PC-9 (cell line): ENCODE results near the gene NAB2. TPM values are rescaled to one million over a fixed set of nuclear protein-coding genes. Genes with fewer than 3 reads are reported as not detected.
"Not testable (repeated sequence)": the region's sequence is repeated elsewhere in the genome, so short reads cannot be mapped to it uniquely, and the experiment has no call there.

Experiments used
- BruUV-seq: library from RNA; stranded (reverse); fragments of 400-500 nt; replicated peaks from 2 replicates; lab custom pipeline; 2021; lab: Mats Ljungman, UMichigan
- CTCF ChIA-PET: fragments of 300-600 bp; sonication (Branson Sonifier 250); formaldehyde crosslinking; loops from one replicate; lab custom pipeline; 2022; ENCODE audit warnings: antibody characterized with exemption; lab: Charles Lee
- POLR2A ChIA-PET: fragments of 300-600 bp; sonication (Branson Sonifier 250); formaldehyde crosslinking; loops from one replicate; lab custom pipeline; 2022; ENCODE audit warnings: antibody characterized with exemption; ENCODE audit not compliant: unreplicated experiment; lab: Charles Lee
- DNase-seq, 2 experiments: peaks; one replicate each; pipeline versions ENCODE4 v3.0.0 to v3.0.0-alpha.2; 2015 to 2022; ENCODE audit warnings: mixed read lengths in 1 of 2
- H2AFZ ChIP-seq: fragments of 200-600 bp; sonication (generic); 2 replicates; pipeline ENCODE4 v1.8.1; 2017; ENCODE audit warnings: antibody characterized with exemption
- H3F3A ChIP-seq: fragments of 200-600 bp; sonication (generic); 2 replicates; pipeline ENCODE4 v1.8.1; 2017; ENCODE audit warnings: antibody characterized with exemption, mild to moderate bottlenecking, low read depth; ENCODE audit not compliant: insufficient read depth
- H3K27ac ChIP-seq: fragments of 200-600 bp; sonication (generic); 2 replicates; pipeline ENCODE4 v1.6.1; 2016; ENCODE audit warnings: mixed run types
- H3K27me3 ChIP-seq: fragments of 200-600 bp; sonication (generic); 2 replicates; pipeline ENCODE4 v1.6.1; 2016; ENCODE audit warnings: low read depth, mixed run types; ENCODE audit not compliant: insufficient read depth
- H3K36me3 ChIP-seq: fragments of 200-600 bp; sonication (generic); 2 replicates; pipeline ENCODE4 v1.6.1; 2016; ENCODE audit warnings: low read depth, mixed run types
- H3K4me1 ChIP-seq: fragments of 200-600 bp; sonication (generic); replicated peaks from 2 replicates; pipeline ENCODE4 v1.6.1; 2016; ENCODE audit warnings: mixed run types; ENCODE audit not compliant: insufficient read depth
- H3K4me2 ChIP-seq: fragments of 200-600 bp; sonication (generic); 2 replicates; pipeline ENCODE4 v1.6.1; 2017; ENCODE audit warnings: mixed run types
- H3K4me3 ChIP-seq: fragments of 200-600 bp; sonication (generic); 2 replicates; pipeline ENCODE4 v1.6.1; 2016; ENCODE audit warnings: mixed run types
- H3K79me2 ChIP-seq: fragments of 200-600 bp; sonication (generic); 2 replicates; pipeline ENCODE4 v1.6.1; 2017; ENCODE audit warnings: low read depth, mixed run types
- H3K9me2 ChIP-seq: fragments of 200-600 bp; sonication (generic); 2 replicates; pipeline ENCODE4 v1.8.1; 2017; ENCODE audit warnings: mild to moderate bottlenecking; ENCODE audit not compliant: insufficient read depth
- H3K9me3 ChIP-seq: fragments of 200-600 bp; sonication (generic); 2 replicates; pipeline ENCODE4 v1.8.1; 2016; ENCODE audit warnings: low read depth; ENCODE audit not compliant: insufficient read depth
- H4K20me1 ChIP-seq: fragments of 200-600 bp; sonication (generic); 2 replicates; pipeline ENCODE4 v1.8.1; 2017; ENCODE audit not compliant: insufficient read depth
- CTCF ChIP-seq: fragments of 200-600 bp; sonication (generic); conservative IDR thresholded peaks from 2 replicates; pipeline ENCODE4 v1.6.1; 2017; ENCODE audit warnings: mixed run types, antibody characterized with exemption, mild to moderate bottlenecking, moderate library complexity
- EZH2 ChIP-seq: fragments of 200-600 bp; sonication (generic); IDR thresholded peaks from 2 replicates; pipeline ENCODE4 v1.8.0; 2017; ENCODE audit warnings: antibody characterized with exemption, low read depth
- intact Hi-C: fragments of 100-400 bp; cut with micrococcal nuclease; formaldehyde crosslinking; loops from one replicate; pipeline ENCODE4 v1.10.0; 2022; ENCODE audit not compliant: unreplicated experiment
- total RNA-seq: library from RNA; stranded (reverse); gene quantifications from 2 replicates; pipeline ENCODE4 v1.2.3, GENCODE V29; 2021

The NAB2 gene
- total RNA-seq, 1 experiment from 2014 or later = 13.8 TPM

DNA sequence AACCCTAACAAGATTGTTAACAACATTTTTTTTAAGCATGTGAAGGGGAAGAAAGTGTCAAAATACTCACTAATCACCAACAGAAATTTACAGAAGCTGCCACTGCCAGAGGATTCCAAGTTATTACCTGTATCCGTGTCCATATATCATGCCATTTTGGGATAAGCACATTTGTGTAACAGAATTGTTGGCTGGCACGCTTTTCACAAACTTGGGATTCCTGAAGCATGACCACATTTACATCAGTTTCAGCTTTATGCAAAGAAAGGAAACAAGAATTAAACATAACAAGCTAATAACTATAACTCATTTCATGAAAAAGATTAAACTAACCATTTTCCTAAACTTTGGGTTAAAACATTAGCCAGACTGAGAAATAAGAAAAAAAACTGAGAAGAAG is 16.3 kb upstream of the NAB2 start:
- ChIA-PET POLR2A (no interaction called here), CTCF (interaction anchor here (0.6 to 0.9 kb wide), 2 partner anchors 10 to 39 kb away, joined by 3 read pairs; no protein-coding TSS in a partner anchor)
- H3K4me1 ChIP-seq = peaks cover 5% of the 10 kb centered on the region
- no peak overlapping the region for H2AFZ ChIP-seq
- no peak overlapping the region for H3K4me3 ChIP-seq
- no peak for TF ChIP-seq EZH2
- no peak for TF ChIP-seq CTCF
- H3K27me3 ChIP-seq = no peaks in the 10 kb centered on the region
- BruUV-seq = no TSS peak
- 0 out of 2 replicates have a peak, but pooled peaks cover 10% of the 10 kb centered on the region for H3F3A ChIP-seq
- peaks cover 11% of the 10 kb centered on the region for H3K79me2 ChIP-seq
- H3K27ac ChIP-seq = no peak overlapping the region
- no peak overlapping the region for H3K4me2 ChIP-seq
- intact Hi-C loops = no loop called here
- no peaks in the 10 kb centered on the region for H4K20me1 ChIP-seq
- H3K36me3 ChIP-seq = peaks cover 5% of the 10 kb centered on the region; the same call in 1 of the 2 replicates
- DNase-seq = no peak
- H3K9me3 ChIP-seq = no peaks in the 10 kb centered on the region
- H3K9me2 ChIP-seq = no peaks in the 10 kb centered on the region

DNA sequence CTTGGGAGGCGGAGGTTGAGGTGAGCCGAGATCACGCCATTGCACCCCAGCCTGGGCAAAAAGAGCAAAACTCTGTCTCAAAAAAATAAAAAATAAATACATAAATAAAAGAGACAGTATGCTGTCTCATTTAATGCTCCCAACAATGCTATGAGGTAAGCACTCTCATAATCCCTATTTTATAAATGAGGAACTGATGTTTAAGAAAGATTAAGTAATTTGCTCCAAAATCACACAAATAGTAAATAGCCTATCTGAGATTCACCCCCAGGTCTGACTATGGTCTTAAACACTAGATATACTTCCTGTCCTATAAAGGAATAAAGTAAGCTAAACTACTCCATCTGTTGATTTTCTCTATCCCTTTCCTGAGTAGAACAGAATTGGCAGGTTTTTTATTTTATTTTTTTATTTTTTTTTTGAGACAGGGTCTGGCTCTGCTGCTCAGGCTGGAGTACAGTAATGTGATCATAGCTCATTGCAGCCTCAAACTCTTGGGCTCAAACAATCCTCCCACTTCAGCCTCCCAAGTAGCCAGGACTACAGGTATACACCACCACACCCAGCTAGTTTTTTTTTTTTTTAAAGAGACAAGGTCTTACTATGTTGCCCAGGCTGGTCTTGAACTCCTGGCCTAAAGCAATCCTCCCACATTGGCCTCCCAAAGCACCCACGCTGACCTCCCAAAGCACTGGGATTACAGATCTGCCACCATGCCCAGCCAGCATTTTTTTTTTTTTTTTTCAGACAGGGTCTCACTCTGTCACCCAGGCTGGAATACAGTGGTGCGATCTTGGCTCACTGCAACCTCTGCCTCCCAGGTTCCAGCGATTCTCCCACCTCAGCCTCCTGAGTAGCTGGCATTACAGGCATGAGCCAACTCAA is 15.1 kb upstream of the NAB2 start:
- CTCF ChIA-PET = interaction anchor here (0.5 to 0.9 kb wide), 5 partner anchors 38 to 501 kb away, joined by 3 to 6 read pairs (median 4); no protein-coding TSS in a partner anchor
- H3K27me3 ChIP-seq, H3K27ac ChIP-seq, DNase-seq, H3K4me1 ChIP-seq, intact Hi-C loops, H3K4me2 ChIP-seq, H3K9me3 ChIP-seq, H3K36me3 ChIP-seq, H3K4me3 ChIP-seq, BruUV-seq, H4K20me1 ChIP-seq, H2AFZ ChIP-seq, H3K9me2 ChIP-seq: not testable (repeated sequence)
- POLR2A ChIA-PET = interaction anchor here (0.6 kb wide), 1 partner anchor 24 kb away, joined by 20 read pairs; no protein-coding TSS in a partner anchor
- Histone ChIP-seq H3F3A (0 out of 2 replicates have a peak, but pooled peaks cover 10% of the 10 kb centered on the region), H3K79me2 (peaks cover 18% of the 10 kb centered on the region)

DNA sequence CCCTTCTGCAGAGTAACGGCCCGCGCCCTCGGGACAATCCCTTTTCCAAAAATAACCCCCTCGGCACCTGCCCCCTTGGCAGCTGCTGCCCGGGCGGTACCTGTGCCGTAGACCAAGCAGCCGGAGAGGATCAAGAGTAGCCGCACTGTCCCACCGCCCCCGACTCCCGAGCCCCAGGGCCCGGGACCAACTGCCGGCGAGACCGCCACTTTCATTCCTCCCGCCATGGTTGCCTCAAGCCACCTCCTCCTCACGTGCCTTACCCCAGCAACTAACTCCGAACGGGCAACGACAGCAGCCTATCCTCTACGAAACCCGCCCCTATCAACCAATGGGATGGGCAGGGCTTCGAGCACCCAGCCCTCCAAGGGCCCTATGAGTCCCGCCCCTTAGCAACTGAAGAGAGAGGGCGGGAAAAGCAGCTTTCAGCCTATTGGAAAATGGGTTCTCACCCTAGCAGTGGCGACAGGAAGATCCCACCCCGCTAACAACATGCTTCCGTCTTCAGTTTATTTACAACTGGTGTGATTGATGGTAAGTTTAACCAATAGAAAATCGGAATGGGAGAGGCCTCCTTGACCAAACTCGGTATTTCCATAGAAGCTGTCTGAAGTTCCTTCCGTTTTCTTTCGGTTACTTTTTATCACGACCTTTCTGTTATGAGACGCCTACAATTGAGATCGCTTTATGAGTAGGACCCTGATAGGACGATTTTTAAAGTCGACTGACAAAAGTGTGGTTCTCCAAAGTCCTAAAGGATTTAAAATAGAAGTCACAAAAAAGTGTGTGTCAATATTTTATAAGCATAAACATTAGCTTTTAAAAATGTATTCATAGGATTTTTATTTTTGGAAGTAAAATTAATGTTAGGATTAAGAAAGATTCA is 10.2 kb upstream of the NAB2 start, which contains the start of gene NEMP1:
TSS of gene NEMP1 (minus strand) at position 273 of the 886 bp plus-strand sequence. CDS start at position 227, 46 bp downstream.
- Histone ChIP-seq H3K27ac (peak within 1 kb of the TSS; percentile 59), H3K9me2 (no peaks in the 10 kb centered on the region), H3K27me3 (no peaks in the 10 kb centered on the region), H3F3A (no peaks in the 10 kb centered on the region), H3K9me3 (no peaks in the 10 kb centered on the region), H4K20me1 (no peaks in the 10 kb centered on the region), H3K4me1 (peaks cover 13% of the 10 kb centered on the region), H2AFZ (peak within 1 kb of the TSS; percentile 95), H3K4me2 (peak within 1 kb of the TSS; percentile 94), H3K79me2 (peaks cover 18% of the 10 kb centered on the region), H3K4me3 (peak within 1 kb of the TSS; percentile 90), H3K36me3 (no peaks in the 10 kb centered on the region)
- CTCF ChIA-PET = interaction anchor here (0.6 to 2.6 kb wide), 9 partner anchors 10 to 1152 kb away, joined by 3 to 23 read pairs (median 4); partner anchors contain the start of genes SHMT2 and STAT6
- POLR2A ChIA-PET = interaction anchor here (0.6 to 1.2 kb wide), 7 partner anchors 9 to 745 kb away, joined by 3 to 16 read pairs (median 4); partner anchors contain the start of genes NAB2, PAN2 and ZBTB39
- TF ChIP-seq EZH2 (no peak), CTCF (no peak)
- intact Hi-C loops = loop anchor here (1.0 to 2.0 kb wide), 2 partner anchors 9 to 34 kb away; no protein-coding TSS in a partner anchor
- DNase-seq = peak; percentile 96 to 100
- no TSS peak for BruUV-seq
